NCI-H1436 (cell line): Measurements from ENCODE around the gene MAPK1.
"Not testable (repeated sequence)": the region's sequence is repeated elsewhere in the genome, so short reads cannot be mapped to it uniquely, and the experiment has no call there.

Experiments used
- DNase-seq: peaks from one replicate; lab custom pipeline; 2025; lab: John Stamatoyannopoulos, UW

The MAPK1 gene

GRCh38 chr22:21867528-21868266, at the start of gene MAPK1:
Gene MAPK1 (minus strand): TSS chr22:21867645. CDS start chr22:21867440, 205 bp downstream.
- peak; percentile 81 for DNase-seq

GRCh38 chr22:21916309-21916918, 49.0 kb upstream of the MAPK1 start:
- no peak for DNase-seq

GRCh38 chr22:21915624-21916308, 48.3 kb upstream of the MAPK1 start:
- no peak for DNase-seq

- DNase-seq, result not testable (repeated sequence)
Observed at GRCh38 chr22:21914033-21914642, 46.7 kb upstream of the MAPK1 start.

- not testable (repeated sequence) for DNase-seq
Observed at GRCh38 chr22:21910367-21910766, 42.9 kb upstream of the MAPK1 start.

- no peak for DNase-seq
Observed at GRCh38 chr22:21909871-21910270, 42.4 kb upstream of the MAPK1 start.

GRCh38 chr22:21907638-21908522, 40.4 kb upstream of the MAPK1 start:
- no peak for DNase-seq

GRCh38 chr22:21905234-21905633, 37.8 kb upstream of the MAPK1 start:
- DNase-seq, result not testable (repeated sequence)

- DNase-seq, result no peak
Observed at GRCh38 chr22:21904250-21904789, 36.9 kb upstream of the MAPK1 start.

- no peak for DNase-seq
Observed at GRCh38 chr22:21903283-21903682, 35.8 kb upstream of the MAPK1 start.

GRCh38 chr22:21902296-21903087, 35.0 kb upstream of the MAPK1 start:
- DNase-seq, result no peak

GRCh38 chr22:21898354-21898896, 31.0 kb upstream of the MAPK1 start:
- DNase-seq, result no peak

- no peak for DNase-seq
Observed at GRCh38 chr22:21896951-21897513, 29.6 kb upstream of the MAPK1 start.

- not testable (repeated sequence) for DNase-seq
Observed at GRCh38 chr22:21896275-21896674, 28.8 kb upstream of the MAPK1 start.

- no peak for DNase-seq
Observed at GRCh38 chr22:21894799-21895198, 27.4 kb upstream of the MAPK1 start.

GRCh38 chr22:21889251-21889990, 22.0 kb upstream of the MAPK1 start:
- DNase-seq, result no peak

- DNase-seq, result no peak
Observed at GRCh38 chr22:21887841-21888240, 20.4 kb upstream of the MAPK1 start.

GRCh38 chr22:21883930-21884329, 16.5 kb upstream of the MAPK1 start:
- not testable (repeated sequence) for DNase-seq

- not testable (repeated sequence) for DNase-seq
Observed at GRCh38 chr22:21882754-21883333, 15.4 kb upstream of the MAPK1 start.
